ENCODE data around the gene C20orf96. TPM values are rescaled to one million over a fixed set of nuclear protein-coding genes. Genes with fewer than 3 reads are reported as not detected.
A peak's percentile ranks its signal among the peaks of the same experiment; 100 is the strongest.

Gene C20orf96
- total and polyA plus RNA-seq, 2 experiments from 2014 or later: 9.3 to 41.9 TPM

- Histone ChIP-seq H3K27me3 (no peaks in the 10 kb centered on the region), H3K36me3 (no peaks in the 10 kb centered on the region), H3K9me3 (ENCODE audit: low read depth) (no peaks in the 10 kb centered on the region), H3K27ac (peak overlapping the region; percentile 85), H3K4me1 (ENCODE audit: low read depth) (peaks cover 34% of the 10 kb centered on the region), H3K4me3 (peak overlapping the region; percentile 90)
- TF ChIP-seq, protein P1, sequence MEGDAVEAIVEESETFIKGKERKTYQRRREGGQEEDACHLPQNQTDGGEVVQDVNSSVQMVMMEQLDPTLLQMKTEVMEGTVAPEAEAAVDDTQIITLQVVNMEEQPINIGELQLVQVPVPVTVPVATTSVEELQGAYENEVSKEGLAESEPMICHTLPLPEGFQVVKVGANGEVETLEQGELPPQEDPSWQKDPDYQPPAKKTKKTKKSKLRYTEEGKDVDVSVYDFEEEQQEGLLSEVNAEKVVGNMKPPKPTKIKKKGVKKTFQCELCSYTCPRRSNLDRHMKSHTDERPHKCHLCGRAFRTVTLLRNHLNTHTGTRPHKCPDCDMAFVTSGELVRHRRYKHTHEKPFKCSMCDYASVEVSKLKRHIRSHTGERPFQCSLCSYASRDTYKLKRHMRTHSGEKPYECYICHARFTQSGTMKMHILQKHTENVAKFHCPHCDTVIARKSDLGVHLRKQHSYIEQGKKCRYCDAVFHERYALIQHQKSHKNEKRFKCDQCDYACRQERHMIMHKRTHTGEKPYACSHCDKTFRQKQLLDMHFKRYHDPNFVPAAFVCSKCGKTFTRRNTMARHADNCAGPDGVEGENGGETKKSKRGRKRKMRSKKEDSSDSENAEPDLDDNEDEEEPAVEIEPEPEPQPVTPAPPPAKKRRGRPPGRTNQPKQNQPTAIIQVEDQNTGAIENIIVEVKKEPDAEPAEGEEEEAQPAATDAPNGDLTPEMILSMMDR (IDR thresholded peaks at IDR 0.05; ENCODE audit: low read depth, low read length): no peak
- peak in 1 of 2 donors; percentile 29 for DNase-seq (ENCODE audit: low read depth in 1 of 2, low spot score in 1 of 2)
Measured at GRCh38 chr20:300345-300990, 9.9 kb upstream of the C20orf96 start.

DNA sequence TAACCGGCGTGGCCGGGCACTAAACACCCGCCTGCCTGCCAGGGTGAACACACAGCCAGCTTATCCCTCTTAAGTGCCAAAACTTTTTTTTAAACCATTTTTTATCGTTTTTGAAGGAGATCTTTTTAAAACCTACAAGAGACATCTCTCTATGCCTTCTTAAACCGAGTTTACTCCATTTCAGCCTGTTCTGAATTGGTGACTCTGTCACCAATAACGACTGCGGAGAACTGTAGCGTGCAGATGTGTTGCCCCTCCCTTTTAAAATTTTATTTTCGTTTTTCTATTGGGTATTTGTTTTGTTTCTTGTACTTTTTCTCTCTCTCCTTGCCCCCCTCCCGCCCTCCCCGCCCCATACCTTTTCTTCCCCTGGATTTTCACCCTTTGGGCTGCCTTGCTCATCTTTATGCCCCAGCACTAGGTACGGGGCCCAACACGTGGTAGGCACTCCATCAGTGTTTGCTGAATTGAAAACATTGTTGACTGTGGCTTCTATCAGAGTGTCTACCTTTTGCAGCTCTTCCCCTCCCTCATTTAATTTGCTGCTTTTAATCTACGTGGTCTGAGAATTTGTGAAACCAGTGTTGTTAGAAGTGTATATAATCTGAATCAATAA lies 8.3 kb upstream of the C20orf96 start:
- H3K4me1 ChIP-seq (ENCODE audit: low read depth): peaks cover 34% of the 10 kb centered on the region
- H3K27ac ChIP-seq: peak overlapping the region; percentile 96
- TF ChIP-seq, protein P1 (IDR thresholded peaks at IDR 0.05; ENCODE audit: low read depth, low read length): no peak
- H3K9me3 ChIP-seq (ENCODE audit: low read depth): no peaks in the 10 kb centered on the region
- H3K27me3 ChIP-seq: no peaks in the 10 kb centered on the region
- H3K4me3 ChIP-seq: peak overlapping the region; percentile 90
- H3K36me3 ChIP-seq: no peaks in the 10 kb centered on the region
- no peak for DNase-seq (ENCODE audit: low read depth in 1 of 2, low spot score in 1 of 2)

- Histone ChIP-seq H3K4me1 (ENCODE audit: low read depth) (peaks cover 34% of the 10 kb centered on the region), H3K27ac (peak overlapping the region; percentile 96), H3K27me3 (no peaks in the 10 kb centered on the region), H3K9me3 (ENCODE audit: low read depth) (no peaks in the 10 kb centered on the region), H3K36me3 (no peaks in the 10 kb centered on the region), H3K4me3 (peak overlapping the region; percentile 90)
- peak; percentile 35 to 77 for DNase-seq (ENCODE audit: low read depth in 1 of 2, low spot score in 1 of 2)
- TF ChIP-seq, protein P1 (IDR thresholded peaks at IDR 0.05; ENCODE audit: low read depth, low read length): no peak
Measured at GRCh38 chr20:297925-298775, 7.6 kb upstream of the C20orf96 start.

GRCh38 chr20:297098-297924 lies 6.8 kb upstream of the C20orf96 start, which contains the start of gene ZCCHC3:
ZCCHC3 (plus strand) TSS chr20:297570; CDS start chr20:297587, 17 bp downstream.
- Histone ChIP-seq H3K9me3 (ENCODE audit: low read depth) (no peaks in the 10 kb centered on the region), H3K36me3 (no peaks in the 10 kb centered on the region), H3K27me3 (no peaks in the 10 kb centered on the region), H3K4me1 (ENCODE audit: low read depth) (peaks cover 31% of the 10 kb centered on the region), H3K4me3 (peak within 1 kb of the TSS; percentile 90), H3K27ac (peak within 1 kb of the TSS; percentile 96)
- DNase-seq (ENCODE audit: low read depth in 1 of 2, low spot score in 1 of 2): peak; percentile 96 to 99
- TF ChIP-seq, protein P1 (IDR thresholded peaks at IDR 0.05; ENCODE audit: low read depth, low read length): peak; percentile 17

DNA sequence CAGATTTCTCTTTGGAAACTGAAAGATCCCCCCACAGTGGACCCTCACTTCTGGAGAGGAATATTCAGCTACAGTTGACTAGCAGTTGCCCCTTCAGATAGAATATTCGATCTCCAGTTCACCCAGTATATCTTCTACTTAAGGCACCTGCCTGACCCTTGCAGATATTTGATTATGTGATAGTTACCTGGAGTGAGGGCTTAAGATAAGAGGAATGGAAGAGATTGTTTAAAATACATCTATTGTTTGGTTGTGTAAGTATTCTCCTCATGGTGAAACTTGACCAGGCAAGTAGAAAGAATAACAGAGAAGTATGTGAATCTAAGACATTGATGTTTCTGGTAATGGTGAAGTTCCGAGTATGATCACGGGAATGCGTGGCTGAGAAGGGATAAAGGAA lies 5.3 kb upstream of the C20orf96 start:
- TF ChIP-seq, protein P1 (IDR thresholded peaks at IDR 0.05; ENCODE audit: low read depth, low read length): no peak
- H3K9me3 ChIP-seq (ENCODE audit: low read depth): no peaks in the 10 kb centered on the region
- DNase-seq (ENCODE audit: low read depth in 1 of 2, low spot score in 1 of 2): no peak

More for the DNA sequence above, 5.3 kb upstream of the C20orf96 start:
- no peaks in the 10 kb centered on the region for H3K36me3 ChIP-seq
- H3K4me3 ChIP-seq: no peak overlapping the region
- no peaks in the 10 kb centered on the region for H3K27me3 ChIP-seq
- H3K4me1 ChIP-seq (ENCODE audit: low read depth): peaks cover 25% of the 10 kb centered on the region
- no peak overlapping the region for H3K27ac ChIP-seq
